ENCODE results near the gene ARMC9. TPM values are rescaled to one million over a fixed set of nuclear protein-coding genes. Genes with fewer than 3 reads are reported as not detected.

ARMC9 gene
- total and polyA plus RNA-seq, 2 of the 13 experiments (the other 11 are each of a cell fraction or from before 2014, with no cell fraction given) = 9.1 to 12.8 TPM

- H2AFZ ChIP-seq (ENCODE audit: low read length) = no peak overlapping the region
- TF ChIP-seq ZBTB42 (CRISPR knock-in tag; IDR thresholded peaks at IDR 0.05) = no peak
- TF ChIP-seq NFIB (CRISPR knock-in tag; IDR thresholded peaks at IDR 0.05; ENCODE audit: borderline replicate concordance) = no peak
- no peak for TF ChIP-seq ZIK1 (CRISPR knock-in tag; IDR thresholded peaks at IDR 0.05; ENCODE audit: borderline replicate concordance, low read depth)
- no peak for TF ChIP-seq ZNF432 (CRISPR knock-in tag; IDR thresholded peaks at IDR 0.05; ENCODE audit: borderline replicate concordance)
- no peak for TF ChIP-seq ATRX (CRISPR knock-in tag; IDR thresholded peaks at IDR 0.05; ENCODE audit: borderline replicate concordance)
- TF ChIP-seq ZNF451 (CRISPR knock-in tag; IDR thresholded peaks at IDR 0.05) = no peak
- no peak for TF ChIP-seq HMGXB3 (CRISPR knock-in tag; IDR thresholded peaks at IDR 0.05; ENCODE audit: borderline replicate concordance)
- no peak for TF ChIP-seq ZNF512B (CRISPR knock-in tag; IDR thresholded peaks at IDR 0.05; ENCODE audit: borderline replicate concordance)
- TF ChIP-seq ZBTB7B (CRISPR knock-in tag; IDR thresholded peaks at IDR 0.05) = no peak
- TF ChIP-seq ZBTB49 (CRISPR knock-in tag; IDR thresholded peaks at IDR 0.05; ENCODE audit: borderline replicate concordance) = no peak
- TF ChIP-seq ZSCAN5A (CRISPR knock-in tag; IDR thresholded peaks at IDR 0.05; ENCODE audit: borderline replicate concordance) = no peak
- no peak for TF ChIP-seq ZNF589 (CRISPR knock-in tag; conservative IDR thresholded peaks at IDR 0.05)
- TF ChIP-seq RFXANK (CRISPR knock-in tag; IDR thresholded peaks at IDR 0.05) = no peak
Observed at GRCh38 chr2:231200805-231201474, 2.5 kb downstream of the ARMC9 start.

More at GRCh38 chr2:231200805-231201474, 2.5 kb downstream of the ARMC9 start:
- peaks cover 6% of the 10 kb centered on the region; the same call in 1 of the 2 replicates for H3K9me3 ChIP-seq (ENCODE audit: low read length)
- H3K27me3 ChIP-seq (ENCODE audit: control insufficient read depth in 1 of 2, insufficient read depth in 2 of 2, low read length in 2 of 2) = no peaks in the 10 kb centered on the region; a peak in 1 of 5 replicates
- H3K9ac ChIP-seq (ENCODE audit: insufficient read depth, low read depth, low read length) = no peak overlapping the region
- no peak for ATAC-seq
- 90% methylated on average over 3 of the region's 3 CpGs for WGBS (ENCODE audit: low lambda C conversion rate)
- peaks cover 22% of the 10 kb centered on the region for H3K4me1 ChIP-seq (ENCODE audit: insufficient read depth, low read length)
- no peaks in the 10 kb centered on the region for H3K36me3 ChIP-seq (replicated peaks in 1 of 2; ENCODE audit: control insufficient read depth in 1 of 2, insufficient read depth in 2 of 2, low read length in 2 of 2)
- H3K27ac ChIP-seq (ENCODE audit: extremely low read length, insufficient read depth, low read length) = no peak overlapping the region
- no peak for DNase-seq (ENCODE audit: low spot score)
- ChIA-PET POLR2A (interaction anchor here (0.8 kb wide), 1 partner anchor 29 kb away, joined by 4 read pairs; no protein-coding TSS in a partner anchor), CTCF (ENCODE audit: low intra/inter-chr PET ratio, low total read pairs) (no interaction called here)
- H4K20me1 ChIP-seq (ENCODE audit: insufficient read depth, low read length) = no peaks in the 10 kb centered on the region
- H3K4me3 ChIP-seq (replicated peaks in 1 of 3; ENCODE audit: insufficient read depth in 1 of 3, low read depth in 2 of 3, low read length in 3 of 3) = no peak overlapping the region
- intact Hi-C loops (cut with micrococcal nuclease; ENCODE audit: unreplicated experiment) = no loop called here
- no TSS peak for BruUV-seq (replicated peaks)
- no peak for FAIRE-seq
- H3K4me2 ChIP-seq (ENCODE audit: low read depth, low read length) = no peak overlapping the region
- H3K79me2 ChIP-seq (ENCODE audit: insufficient read depth, low read length) = peaks cover 2% of the 10 kb centered on the region
- in situ Hi-C loops (cut with HindIII; ENCODE audit: extremely low pct_ligation_motif_present, low pct_unique_long_range_greater_than_20kb) = no loop called here

Measured in HepG2 (cell line).